GM13976 (cell line): ENCODE measurements around the gene SPATA2L.
"Not testable (repeated sequence)": the region's sequence is repeated elsewhere in the genome, so short reads cannot be mapped to it uniquely, and the experiment has no call there.

Experiments used
- DNase-seq: peaks from one replicate; pipeline ENCODE4 v3.0.0; 2012; ENCODE audit warnings: low spot score
- in situ Hi-C: fragments of 300-500 bp; cut with MboI; formaldehyde crosslinking; loops from one replicate; pipeline ENCODE4 v1.12.0; 2022; ENCODE audit warnings: low sequenced_read_pairs, mixed read lengths, inconsistent platforms; ENCODE audit not compliant: unreplicated experiment
- TF ChIP-seq, protein P1 (sequence below): IDR thresholded peaks from 2 replicates; pipeline ENCODE4 v1.5.1; 2012; ENCODE audit warnings: borderline replicate concordance, mild to moderate bottlenecking; ENCODE audit not compliant: insufficient read depth; ENCODE audit errors: extremely low read depth, missing control alignments, control extremely low read depth

Gene SPATA2L

DNA sequence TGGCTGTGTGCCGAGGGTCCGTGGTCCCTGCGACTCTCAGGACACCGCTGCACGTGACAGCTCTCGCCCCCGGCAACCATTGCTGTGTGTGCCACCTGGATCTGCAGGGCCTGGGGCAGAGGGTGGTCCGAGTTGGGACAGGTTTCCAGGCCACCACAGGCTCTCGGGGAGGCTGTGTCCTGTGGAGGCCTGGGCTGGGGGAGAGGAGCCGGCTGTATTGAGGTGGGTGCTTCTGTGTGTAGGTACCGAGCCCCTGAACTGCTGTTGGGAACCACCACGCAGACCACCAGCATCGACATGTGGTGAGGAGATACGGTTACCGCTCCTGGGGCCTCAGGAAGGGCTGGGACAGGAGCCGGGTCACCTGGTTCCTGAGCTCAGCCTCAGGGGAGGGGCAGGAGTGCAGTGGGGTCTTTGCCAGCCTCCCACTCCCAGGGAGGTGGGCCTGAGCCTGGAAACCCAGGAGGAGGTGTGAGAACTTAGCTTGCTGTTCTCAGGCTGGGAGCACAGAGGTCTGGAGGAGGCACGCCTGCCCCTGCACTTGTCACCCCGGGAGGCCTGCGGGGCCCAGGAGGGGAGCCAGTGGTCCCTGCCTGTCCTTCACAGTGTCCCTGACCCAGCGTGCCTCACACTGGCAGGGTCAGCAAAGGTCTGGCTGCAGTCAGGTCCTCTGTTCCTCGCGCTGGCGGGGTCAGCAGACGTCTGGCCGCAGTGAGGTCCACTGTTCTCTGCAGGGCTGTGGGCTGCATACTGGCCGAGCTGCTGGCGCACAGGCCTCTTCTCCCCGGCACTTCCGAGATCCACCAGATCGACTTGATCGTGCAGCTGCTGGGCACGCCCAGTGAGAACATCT is 7.3 kb downstream of the SPATA2L start:
- in situ Hi-C loops = no loop called here
- no peak for DNase-seq
- TF ChIP-seq, protein P1, sequence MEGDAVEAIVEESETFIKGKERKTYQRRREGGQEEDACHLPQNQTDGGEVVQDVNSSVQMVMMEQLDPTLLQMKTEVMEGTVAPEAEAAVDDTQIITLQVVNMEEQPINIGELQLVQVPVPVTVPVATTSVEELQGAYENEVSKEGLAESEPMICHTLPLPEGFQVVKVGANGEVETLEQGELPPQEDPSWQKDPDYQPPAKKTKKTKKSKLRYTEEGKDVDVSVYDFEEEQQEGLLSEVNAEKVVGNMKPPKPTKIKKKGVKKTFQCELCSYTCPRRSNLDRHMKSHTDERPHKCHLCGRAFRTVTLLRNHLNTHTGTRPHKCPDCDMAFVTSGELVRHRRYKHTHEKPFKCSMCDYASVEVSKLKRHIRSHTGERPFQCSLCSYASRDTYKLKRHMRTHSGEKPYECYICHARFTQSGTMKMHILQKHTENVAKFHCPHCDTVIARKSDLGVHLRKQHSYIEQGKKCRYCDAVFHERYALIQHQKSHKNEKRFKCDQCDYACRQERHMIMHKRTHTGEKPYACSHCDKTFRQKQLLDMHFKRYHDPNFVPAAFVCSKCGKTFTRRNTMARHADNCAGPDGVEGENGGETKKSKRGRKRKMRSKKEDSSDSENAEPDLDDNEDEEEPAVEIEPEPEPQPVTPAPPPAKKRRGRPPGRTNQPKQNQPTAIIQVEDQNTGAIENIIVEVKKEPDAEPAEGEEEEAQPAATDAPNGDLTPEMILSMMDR = no peak

DNA sequence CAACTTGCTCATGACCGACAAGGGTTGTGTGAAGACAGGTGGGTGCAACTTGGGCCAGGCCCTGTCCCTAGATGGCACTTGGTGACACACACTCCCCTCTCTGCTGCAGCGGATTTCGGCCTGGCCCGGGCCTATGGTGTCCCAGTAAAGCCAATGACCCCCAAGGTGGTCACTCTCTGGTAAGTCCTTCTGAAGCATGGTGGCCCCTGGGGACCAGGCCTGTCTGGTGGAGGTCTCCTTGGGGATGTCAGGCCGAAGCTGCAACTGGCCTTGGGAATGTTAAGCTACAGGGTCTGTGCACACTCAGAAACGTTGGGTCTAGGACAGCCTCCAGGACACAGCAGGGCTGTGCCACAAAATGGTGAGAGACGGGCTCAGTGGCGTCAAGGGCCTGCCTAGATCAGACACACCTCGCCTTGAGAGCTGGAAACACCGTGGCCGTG is 8.2 kb downstream of the SPATA2L start:
- DNase-seq = no peak
- TF ChIP-seq, protein P1 = no peak
- in situ Hi-C loops = no loop called here

DNA sequence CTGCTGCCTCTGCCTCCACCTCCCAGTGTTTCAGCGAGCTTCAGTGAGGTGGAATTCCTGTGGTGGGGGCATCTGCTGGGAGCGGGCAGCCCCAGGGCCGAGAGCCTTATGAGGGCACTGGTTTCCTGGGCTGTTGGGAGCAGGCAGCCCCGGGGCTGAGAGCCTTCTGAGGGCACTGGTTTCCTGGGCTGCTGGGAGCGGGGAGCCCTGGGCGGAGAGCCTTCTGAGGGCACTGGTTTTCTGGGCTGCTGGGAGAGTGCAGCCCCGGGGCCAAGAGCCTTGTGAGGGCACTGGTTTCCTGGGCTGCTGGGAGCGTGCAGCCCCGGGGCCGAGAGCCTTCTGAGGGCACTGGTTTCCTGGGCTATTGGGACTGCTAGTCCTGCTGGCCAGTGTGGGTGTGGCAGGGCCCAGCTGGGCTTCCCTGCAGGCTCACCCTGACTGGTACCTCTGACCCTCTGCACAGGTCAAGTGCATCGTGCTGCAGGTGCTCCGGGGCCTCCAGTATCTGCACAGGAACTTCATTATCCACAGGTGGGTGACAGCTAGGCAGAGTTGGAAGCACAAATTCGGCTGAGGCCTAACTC is 9.4 kb downstream of the SPATA2L start:
- DNase-seq = no peak
- TF ChIP-seq, protein P1 = no peak

DNA sequence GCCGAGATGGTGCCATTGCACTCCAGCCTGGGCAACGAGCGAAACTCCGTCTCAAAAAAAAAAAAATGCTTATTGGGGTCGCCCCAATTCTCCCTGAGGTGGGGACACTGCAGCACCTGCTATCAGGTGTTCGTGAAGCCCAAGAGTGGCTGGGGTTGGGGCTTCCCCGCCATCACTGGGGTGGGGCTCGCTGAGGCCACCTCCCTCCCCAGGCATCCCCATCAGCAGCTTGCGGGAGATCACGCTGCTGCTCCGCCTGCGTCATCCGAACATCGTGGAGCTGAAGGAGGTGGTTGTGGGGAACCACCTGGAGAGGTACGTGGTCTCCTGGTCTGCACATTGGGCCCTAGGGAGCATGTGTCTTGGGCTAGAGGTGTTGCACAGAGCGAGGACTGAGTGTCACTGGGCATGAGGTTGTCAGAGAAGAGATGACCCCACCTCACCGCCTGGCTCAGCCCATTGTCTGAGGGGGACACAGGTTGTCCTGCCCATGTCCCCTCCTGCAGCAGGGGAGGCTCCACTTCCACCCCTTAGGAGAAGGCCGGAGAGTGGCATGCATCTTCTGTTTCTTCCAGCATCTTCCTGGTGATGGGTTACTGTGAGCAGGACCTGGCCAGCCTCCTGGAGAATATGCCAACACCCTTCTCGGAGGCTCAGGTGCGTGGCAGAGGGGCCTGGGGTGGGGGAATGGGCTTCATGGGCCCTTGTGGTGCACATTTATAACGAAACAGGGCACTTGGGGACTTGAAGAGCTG is 10.1 kb downstream of the SPATA2L start:
- in situ Hi-C loops = no loop called here
- TF ChIP-seq, protein P1 = no peak
- no peak for DNase-seq

More for the DNA sequence above, 9.4 kb downstream of the SPATA2L start:
- in situ Hi-C loops = no loop called here

DNA sequence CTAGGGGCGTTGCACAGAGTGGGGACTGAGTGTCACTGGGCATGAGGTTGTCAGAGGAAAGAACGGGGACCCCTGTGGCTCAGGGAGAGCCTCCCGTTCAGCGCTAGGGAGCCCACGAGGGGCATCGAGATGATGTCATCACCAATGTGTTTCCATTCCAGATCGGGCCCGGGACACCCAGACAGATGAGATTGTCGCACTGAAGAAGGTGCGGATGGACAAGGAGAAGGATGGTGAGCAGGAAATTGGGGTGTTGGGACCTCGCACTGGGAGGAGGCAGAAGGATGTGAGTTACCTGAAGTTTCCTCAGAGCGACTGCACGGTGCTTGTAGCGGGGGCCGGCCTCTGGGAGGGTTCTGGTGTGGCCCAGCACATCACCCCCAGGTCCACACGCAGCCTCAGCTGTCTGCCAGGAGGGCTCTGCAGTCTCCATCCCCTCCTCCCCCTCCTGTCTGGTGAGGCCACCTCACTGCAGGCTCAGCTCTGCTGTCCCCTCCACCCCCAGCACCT is 11.1 kb downstream of the SPATA2L start:
- in situ Hi-C loops = no loop called here
- TF ChIP-seq, protein P1 = no peak
- no peak for DNase-seq

DNA sequence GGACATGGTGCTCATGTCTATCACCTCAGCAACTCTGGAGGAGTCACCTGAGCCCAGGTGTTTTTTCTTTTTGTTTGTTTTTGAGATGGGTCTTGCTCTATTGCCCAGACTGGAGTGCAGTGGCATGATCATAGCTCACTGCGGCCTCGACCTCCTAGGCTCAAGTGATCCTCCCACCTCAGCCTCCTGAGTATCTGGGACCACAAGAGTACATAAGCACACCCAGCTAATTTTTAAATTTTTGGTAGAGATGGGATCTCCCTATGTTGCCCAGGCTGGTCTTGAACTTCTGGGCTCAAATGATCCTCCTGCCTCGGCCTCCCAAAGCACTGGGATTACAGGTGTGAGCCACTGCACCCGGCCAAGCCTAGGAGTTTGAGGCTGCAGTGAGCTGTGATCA is 11.9 kb downstream of the SPATA2L start:
- DNase-seq, in situ Hi-C loops: not testable (repeated sequence)
